Body of pancreas (tissue), 4 donors: ENCODE measurements around the gene ATXN1. TPM values are rescaled to one million over a fixed set of nuclear protein-coding genes. Genes with fewer than 3 reads are reported as not detected.

Experiments
- ATAC-seq: fragments of 150-250 bp; one replicate; pipeline ENCODE4 v1.9.1; 2016
- DNase-seq, 4 donors: peaks; one replicate each; pipeline ENCODE4 v3.0.0-alpha.2; 2019
- H3K27ac ChIP-seq, 4 donors: fragments of 200-600 bp; sonication (generic); 1 replicate in 3 of 4; 2 replicates in 1 of 4; pipeline versions ENCODE4 v1.5.1 to v1.6.1; 2016 to 2019; ENCODE audit warnings: mild to moderate bottlenecking in 1 of 4, mixed read lengths in 1 of 4, moderate library complexity in 1 of 4
- H3K27me3 ChIP-seq, 2 donors: fragments of 200-600 bp; sonication (generic); one replicate each; pipeline ENCODE4 v1.6.0; 2016; ENCODE audit warnings: mild to moderate bottlenecking in 1 of 2
- H3K36me3 ChIP-seq, 2 donors: fragments of 200-600 bp; sonication (generic); replicated peaks in 1 of 2; 2 replicates each; pipeline ENCODE4 v1.5.1; 2016; ENCODE audit warnings: low read depth in 2 of 2; ENCODE audit not compliant: insufficient read depth in 1 of 2
- H3K4me1 ChIP-seq: fragments of 200-600 bp; sonication (generic); one replicate; pipeline ENCODE4 v1.6.0; 2016
- H3K4me3 ChIP-seq, 2 donors: fragments of 200-600 bp; sonication (generic); 1 replicate in 1 of 2; 2 replicates in 1 of 2; pipeline ENCODE4 v1.5.1; 2016 to 2019
- H3K9me3 ChIP-seq, 3 donors: fragments of 200-600 bp; sonication (generic); 1 replicate in 2 of 3; 2 replicates in 1 of 3; pipeline ENCODE4 v1.5.1; 2016
- CTCF ChIP-seq, 7 experiments: fragments of 450-650 bp in 4 of 7; fragments of 200-600 bp in 3 of 7; sonication (generic) in 3 of 7; IDR thresholded peaks; one replicate each; pipeline ENCODE4 v1.5.1; 2016 to 2019; ENCODE audit warnings: antibody characterized with exemption in 7 of 7
- POLR2A ChIP-seq, 3 donors: fragments of 450-650 bp; IDR thresholded peaks; one replicate each; pipeline ENCODE4 v1.6.1; 2016; ENCODE audit warnings: antibody characterized with exemption in 3 of 3, mild to moderate bottlenecking in 2 of 3
- WGBS, 2 donors: methylation state at CpG; one replicate each; pipeline ENCODE4 v1.1.5; 2017; 5-methylcytosine and 5-hydroxymethylcytosine counted together
- intact Hi-C: fragments of 100-400 bp; cut with DNase I; formaldehyde crosslinking; loops from one replicate; pipeline ENCODE4 v1.15.1; 2023
- total RNA-seq, 2 donors: library from RNA; depleted of rRNA; stranded (reverse); fragments of >200 nt; gene quantifications; one replicate each; pipeline ENCODE4 v1.1.0, GENCODE V29; 2016

Gene ATXN1
- total RNA-seq, 2 donors from 2014 or later: 24.6 to 24.7 TPM

- ATAC-seq (no peak), DNase-seq (no peak)
- H3K36me3 ChIP-seq: no peaks in the 10 kb centered on the region
- no peak overlapping the region for H3K27ac ChIP-seq
- no peaks in the 10 kb centered on the region for H3K27me3 ChIP-seq
- peaks cover 8% of the 10 kb centered on the region for H3K4me1 ChIP-seq
- H3K4me3 ChIP-seq: no peak overlapping the region
- intact Hi-C loops: no loop called here
- TF ChIP-seq POLR2A (IDR thresholded peaks at IDR 0.05) (no peak), CTCF (IDR thresholded peaks at IDR 0.05) (no peak)
- no peaks in the 10 kb centered on the region for H3K9me3 ChIP-seq
- 93 to 96% methylated on average over 8 of the region's 8 CpGs for WGBS, 2 donors
Measured at GRCh38 chr6:16369140-16369745, 392.0 kb downstream of the ATXN1 start.

GRCh38 chr6:16367571-16367970 lies 393.7 kb downstream of the ATXN1 start:
- intact Hi-C loops: no loop called here
- no peak for ATAC-seq
- 85 to 89% methylated on average over 3 of the region's 3 CpGs for WGBS, 2 donors

GRCh38 chr6:16363749-16364148 lies 397.5 kb downstream of the ATXN1 start:
- no peak overlapping the region for H3K27ac ChIP-seq
- intact Hi-C loops: no loop called here
- H3K4me3 ChIP-seq: no peak overlapping the region
- peaks cover 8% of the 10 kb centered on the region for H3K4me1 ChIP-seq
- DNase-seq (no peak), ATAC-seq (no peak)
- whole genome bisulfite sequencing, 2 donors: 64 to 74% methylated on average over 4 of the region's 4 CpGs
- H3K9me3 ChIP-seq: no peaks in the 10 kb centered on the region
- TF ChIP-seq POLR2A (IDR thresholded peaks at IDR 0.05) (no peak), CTCF (IDR thresholded peaks at IDR 0.05) (no peak)
- H3K27me3 ChIP-seq: no peaks in the 10 kb centered on the region
- no peaks in the 10 kb centered on the region for H3K36me3 ChIP-seq

More at GRCh38 chr6:16367571-16367970, 393.7 kb downstream of the ATXN1 start:
- Histone ChIP-seq H3K9me3 (no peaks in the 10 kb centered on the region), H3K4me3 (no peak overlapping the region), H3K27ac (no peak overlapping the region), H3K4me1 (peaks cover 8% of the 10 kb centered on the region), H3K36me3 (no peaks in the 10 kb centered on the region), H3K27me3 (no peaks in the 10 kb centered on the region)
- DNase-seq: no peak
- TF ChIP-seq CTCF (IDR thresholded peaks at IDR 0.05) (no peak), POLR2A (IDR thresholded peaks at IDR 0.05) (no peak)

GRCh38 chr6:16362819-16363589 lies 398.3 kb downstream of the ATXN1 start:
- 96 to 98% methylated on average over 4 of the region's 4 CpGs for WGBS, 2 donors
- intact Hi-C loops: no loop called here
- no peak for ATAC-seq
- DNase-seq: no peak
- Histone ChIP-seq H3K4me1 (peaks cover 8% of the 10 kb centered on the region), H3K4me3 (no peak overlapping the region), H3K36me3 (no peaks in the 10 kb centered on the region), H3K9me3 (no peaks in the 10 kb centered on the region), H3K27ac (no peak overlapping the region), H3K27me3 (no peaks in the 10 kb centered on the region)
- TF ChIP-seq CTCF (IDR thresholded peaks at IDR 0.05): no peak
- TF ChIP-seq POLR2A (IDR thresholded peaks at IDR 0.05): no peak
